Activated naive CD8-positive, alpha-beta T cell treated with anti-CD3 and anti-CD28 coated beads, Interleukin-2, amount 50 U/mL, for 16 hours (primary cell): ENCODE data around the gene ADGB.

Source experiments
- DNase-seq: peaks from one replicate; pipeline ENCODE4 v3.0.0-alpha.2; 2020; ENCODE audit warnings: low read depth, low spot score

The ADGB gene

DNA sequence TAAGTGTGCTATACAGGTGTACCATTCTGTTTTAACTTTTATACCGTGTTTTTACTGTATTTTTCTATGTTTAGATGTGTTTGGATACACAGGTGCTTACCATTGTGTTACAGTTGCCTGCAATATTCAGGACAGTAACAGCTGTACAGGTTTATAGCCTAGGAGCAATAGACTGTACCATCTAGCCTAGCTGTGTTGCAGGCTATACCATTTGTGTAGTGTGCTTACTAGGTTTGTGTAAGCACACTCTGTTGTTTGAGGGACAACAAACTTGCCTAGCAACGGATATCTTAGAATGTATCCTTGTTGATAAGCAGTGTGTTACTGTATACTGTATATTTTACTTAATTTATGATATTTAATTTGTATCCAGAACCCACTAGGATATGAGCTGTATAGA lies 35.2 kb downstream of the ADGB start:
- no peak for DNase-seq

GRCh38 chr6:146635165-146635564 lies 36.4 kb downstream of the ADGB start:
- DNase-seq: no peak

GRCh38 chr6:146636481-146636880 lies 37.7 kb downstream of the ADGB start:
- DNase-seq: no peak

- no peak for DNase-seq
Observed at GRCh38 chr6:146642921-146643320, 44.1 kb downstream of the ADGB start.

- DNase-seq: no peak
Observed at GRCh38 chr6:146650799-146651481, 52.2 kb downstream of the ADGB start.

GRCh38 chr6:146651482-146651863 lies 52.7 kb downstream of the ADGB start:
- no peak for DNase-seq

DNA sequence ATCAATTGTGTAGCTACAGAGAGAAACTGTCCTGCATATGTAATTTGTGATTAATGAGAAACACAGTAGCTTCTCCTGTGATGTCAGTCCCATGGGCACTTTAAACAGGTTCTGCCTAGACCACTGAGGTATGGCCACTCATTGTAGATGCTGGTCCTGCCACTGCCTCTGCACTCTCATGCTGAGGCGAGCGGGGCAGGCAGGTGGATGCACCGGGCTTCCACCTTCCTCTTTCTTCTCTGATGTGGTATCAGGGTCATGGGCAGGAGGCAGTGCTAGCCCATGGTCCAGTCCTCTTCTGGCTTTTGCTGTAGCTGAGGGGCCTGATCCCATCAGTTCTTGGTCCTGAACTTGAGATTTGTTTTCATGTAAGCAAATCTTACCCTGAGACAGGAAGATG lies 58.7 kb downstream of the ADGB start:
- DNase-seq: no peak

DNA sequence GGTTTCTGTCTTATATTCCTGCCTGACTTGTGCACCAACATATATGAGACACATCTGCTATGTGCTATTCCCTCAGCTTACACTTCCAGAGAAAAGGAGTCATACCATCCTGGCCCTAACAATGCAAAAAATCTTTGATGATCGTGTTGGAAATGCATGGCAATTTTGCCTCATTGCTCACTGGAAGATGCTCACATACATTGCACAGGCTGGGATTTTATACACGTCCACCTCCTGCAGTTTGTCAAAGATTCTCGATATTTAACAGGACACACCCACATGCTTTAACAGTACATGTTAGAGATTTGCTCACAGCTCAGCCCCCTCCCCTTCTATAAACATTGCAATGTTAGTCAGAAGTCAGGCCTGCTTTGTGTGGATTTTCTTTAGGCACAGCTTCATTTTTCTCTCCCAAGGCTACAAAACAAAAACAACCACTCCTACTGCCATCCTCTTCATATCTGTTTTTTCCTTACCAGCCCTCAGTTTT lies 66.1 kb downstream of the ADGB start:
- DNase-seq: no peak

DNA sequence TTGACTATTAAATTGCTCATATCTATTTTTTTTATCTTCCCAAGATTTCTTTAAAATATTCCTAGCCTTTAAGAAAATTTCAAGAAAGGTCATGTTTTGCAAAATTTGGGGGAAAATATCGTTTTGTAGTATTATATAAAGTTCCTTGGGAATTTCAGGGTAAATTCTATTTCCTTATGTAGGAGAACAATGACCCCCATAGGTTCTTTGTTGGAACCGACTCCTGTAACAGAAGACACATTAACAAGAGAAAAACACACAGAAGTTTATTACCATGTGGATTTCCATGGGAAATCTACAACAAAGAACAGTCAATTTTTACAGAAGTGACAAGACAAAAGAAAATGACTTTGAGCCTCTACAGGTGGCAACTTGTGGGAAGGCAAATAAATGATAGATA lies 68.1 kb downstream of the ADGB start:
- no peak for DNase-seq

- no peak for DNase-seq
Observed at GRCh38 chr6:146670161-146670560, 71.4 kb downstream of the ADGB start.

- no peak for DNase-seq
Observed at GRCh38 chr6:146673069-146673468, 74.3 kb downstream of the ADGB start.

- no peak for DNase-seq
Observed at GRCh38 chr6:146679386-146679785, 80.6 kb downstream of the ADGB start.

GRCh38 chr6:146682919-146683318 lies 84.1 kb downstream of the ADGB start:
- no peak for DNase-seq

- no peak for DNase-seq
Observed at GRCh38 chr6:146689806-146690205, 91.0 kb downstream of the ADGB start.

- DNase-seq: no peak
Observed at GRCh38 chr6:146693342-146693741, 94.6 kb downstream of the ADGB start.

DNA sequence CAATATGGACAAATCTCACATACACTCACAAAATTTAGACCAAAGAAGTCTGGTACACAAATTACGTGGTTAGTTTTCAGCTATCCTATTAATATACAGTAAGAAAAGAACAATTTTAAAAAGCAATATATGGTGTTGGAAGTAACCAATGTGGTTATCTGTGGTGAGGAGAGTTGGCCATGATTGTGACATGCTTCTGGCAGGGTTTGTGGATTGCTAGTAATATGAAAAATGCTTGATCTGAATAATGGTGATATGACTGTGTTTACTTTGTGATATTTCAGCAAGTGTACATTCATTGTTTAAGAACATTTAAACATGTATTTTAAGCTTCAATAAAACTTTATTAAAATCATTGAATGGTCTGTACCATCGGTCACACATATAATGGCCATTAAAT lies 99.1 kb downstream of the ADGB start:
- DNase-seq: no peak

- DNase-seq: peak; percentile 4
Observed at GRCh38 chr6:146700078-146700686, 101.4 kb downstream of the ADGB start.

DNA sequence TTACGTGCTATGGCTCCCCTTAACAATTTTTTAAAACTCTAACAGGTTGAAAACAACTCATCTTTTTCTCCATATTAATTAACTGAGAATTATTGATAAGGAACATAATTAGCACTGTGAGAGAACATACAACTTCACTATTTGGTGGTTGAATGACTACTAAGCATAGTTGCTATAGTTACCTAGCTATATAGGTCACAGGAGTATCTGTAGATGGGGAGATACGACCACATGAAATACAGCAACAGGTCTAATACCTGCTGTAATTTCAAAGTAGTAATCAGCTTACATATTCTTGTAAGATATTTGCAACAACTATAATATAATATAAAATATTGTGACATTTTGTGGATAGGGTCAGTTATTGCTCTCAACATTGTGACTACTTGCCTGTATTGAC lies 102.9 kb downstream of the ADGB start:
- no peak for DNase-seq

DNA sequence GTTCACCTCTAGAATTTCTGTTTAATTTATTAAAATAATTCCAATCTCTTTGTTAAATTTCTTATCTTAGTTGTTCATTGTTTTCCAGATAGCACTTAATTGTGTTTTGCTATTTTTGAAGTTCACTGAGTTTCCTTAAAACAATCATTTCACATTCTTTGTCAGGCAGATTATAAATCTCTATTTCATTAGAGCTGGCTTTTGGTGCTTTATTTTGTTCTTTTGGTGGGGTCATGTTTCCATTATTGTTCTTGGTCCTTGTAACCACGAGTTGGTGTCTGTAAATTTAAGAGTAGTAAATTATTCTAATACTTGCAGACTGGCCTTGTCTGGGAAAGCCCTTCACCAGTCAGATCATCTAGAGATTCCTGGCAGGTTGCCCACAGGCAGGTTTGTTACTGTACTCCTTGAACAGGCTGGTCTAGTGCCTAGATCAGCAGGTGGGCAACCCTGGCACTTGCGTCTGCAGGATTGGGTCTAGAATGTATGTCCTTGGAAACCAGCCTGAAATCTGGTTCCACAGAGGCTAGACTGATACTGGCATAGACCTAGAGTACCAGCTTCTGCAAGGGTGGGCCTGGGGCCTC lies 110.4 kb downstream of the ADGB start:
- no peak for DNase-seq

DNA sequence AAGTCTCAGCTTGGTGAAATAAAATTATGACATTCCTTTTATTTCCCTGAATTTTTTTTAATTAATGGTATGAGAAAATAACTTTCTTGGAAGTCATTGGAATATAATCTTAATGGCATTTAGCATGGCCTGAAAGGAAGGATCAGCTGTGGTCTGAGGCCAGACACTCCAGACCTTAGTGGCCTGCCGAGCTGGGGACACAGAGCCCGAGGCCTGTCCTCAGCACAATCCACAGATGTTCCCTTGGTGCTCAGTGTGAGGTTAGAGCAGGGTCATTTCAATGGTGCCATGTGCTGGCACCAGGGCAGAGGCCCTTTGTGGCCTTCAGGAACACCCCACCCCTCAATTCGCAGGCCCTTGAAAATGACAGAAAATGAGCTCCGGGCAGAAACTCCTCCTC lies 120.6 kb downstream of the ADGB start:
- DNase-seq: no peak

- DNase-seq: no peak
Observed at GRCh38 chr6:146739696-146740095, 140.9 kb downstream of the ADGB start.

GRCh38 chr6:146741609-146742008 lies 142.8 kb downstream of the ADGB start:
- DNase-seq: no peak

GRCh38 chr6:146753306-146753705 lies 154.5 kb downstream of the ADGB start:
- DNase-seq: no peak
